ENCODE measurements around the gene DDOST.
A peak's percentile ranks its signal among the peaks of the same experiment; 100 is the strongest.

Gene DDOST

GRCh38 chr1:20634594-20635084, 26.5 kb downstream of the DDOST start:
- no peak for TF ChIP-seq CTCF (IDR thresholded peaks at IDR 0.05; ENCODE audit: control extremely low read depth, extremely low read depth, low read depth, missing control alignments)
- POLR2A ChIA-PET, result no interaction called here
- DNase-seq (ENCODE audit: extremely low spot score), result no peak
- CTCF ChIA-PET, result interaction anchor here (1.1 to 5.9 kb wide), 12 partner anchors 8 to 620 kb away, joined by 3 to 70 read pairs (median 8); no protein-coding TSS in a partner anchor

GRCh38 chr1:20634065-20634593, 27.0 kb downstream of the DDOST start:
- ChIA-PET CTCF (interaction anchor here (0.5 to 5.9 kb wide), 31 partner anchors 8 to 621 kb away, joined by 3 to 70 read pairs (median 5); partner anchors contain the start of genes DDOST and KIF17), POLR2A (interaction anchor here (1.0 kb wide), 1 partner anchor 11 kb away, joined by 11 read pairs; no protein-coding TSS in a partner anchor)
- no peak for DNase-seq (ENCODE audit: extremely low spot score)

GRCh38 chr1:20633190-20634064, 27.7 kb downstream of the DDOST start, which contains the start of gene PINK1:
Gene PINK1 (plus strand): TSS chr1:20633458. CDS start chr1:20633549, 91 bp downstream.
- CTCF ChIA-PET, result interaction anchor here (0.5 to 5.9 kb wide), 44 partner anchors 9 to 621 kb away, joined by 3 to 70 read pairs (median 4); partner anchors contain the start of genes DDOST and KIF17
- peak; percentile 99 for TF ChIP-seq CTCF (IDR thresholded peaks at IDR 0.05; ENCODE audit: control extremely low read depth, extremely low read depth, low read depth, missing control alignments)
- POLR2A ChIA-PET, result interaction anchor here (1.0 kb wide), 1 partner anchor 12 kb away, joined by 11 read pairs; no protein-coding TSS in a partner anchor
- DNase-seq (ENCODE audit: extremely low spot score), result peak; percentile 90

More at GRCh38 chr1:20634065-20634593, 27.0 kb downstream of the DDOST start:
- no peak for TF ChIP-seq CTCF (IDR thresholded peaks at IDR 0.05; ENCODE audit: control extremely low read depth, extremely low read depth, low read depth, missing control alignments)

- TF ChIP-seq CTCF (IDR thresholded peaks at IDR 0.05; ENCODE audit: control extremely low read depth, extremely low read depth, low read depth, missing control alignments), result no peak
- ChIA-PET CTCF (interaction anchor here (0.6 to 5.9 kb wide), 21 partner anchors 10 to 443 kb away, joined by 3 to 70 read pairs (median 6); partner anchors contain the start of gene DDOST), POLR2A (no interaction called here)
- no peak for DNase-seq (ENCODE audit: extremely low spot score)
Measured at GRCh38 chr1:20632386-20632785, 28.8 kb downstream of the DDOST start.

GRCh38 chr1:20630729-20631128, 30.4 kb downstream of the DDOST start:
- CTCF ChIA-PET, result interaction anchor here (1.1 to 5.9 kb wide), 7 partner anchors 9 to 106 kb away, joined by 4 to 70 read pairs (median 9); partner anchors contain the start of gene DDOST
- POLR2A ChIA-PET, result no interaction called here
- no peak for TF ChIP-seq CTCF (IDR thresholded peaks at IDR 0.05; ENCODE audit: control extremely low read depth, extremely low read depth, low read depth, missing control alignments)
- DNase-seq (ENCODE audit: extremely low spot score), result no peak

- ChIA-PET CTCF (no interaction called here), POLR2A (no interaction called here)
Measured at GRCh38 chr1:20626524-20626923, 34.6 kb downstream of the DDOST start.

More at GRCh38 chr1:20626524-20626923, 34.6 kb downstream of the DDOST start:
- TF ChIP-seq CTCF (IDR thresholded peaks at IDR 0.05; ENCODE audit: control extremely low read depth, extremely low read depth, low read depth, missing control alignments), result no peak
- DNase-seq (ENCODE audit: extremely low spot score), result no peak

Measured in GM10248 (cell line).